MCF 10A (cell line): Measurements from ENCODE around the gene RRBP1. TPM values are rescaled to one million over a fixed set of nuclear protein-coding genes. Genes with fewer than 3 reads are reported as not detected.

ENCODE experiments used
- BruUV-seq: library from RNA; stranded (reverse); fragments of 400-500 nt; replicated peaks from 2 replicates; lab custom pipeline; 2021; lab: Mats Ljungman, UMichigan
- CTCF ChIA-PET: fragments of 300-600 bp; sonication (Branson Sonifier 250); formaldehyde crosslinking; extraction: SDS; loops from one replicate; lab custom pipeline; 2021; ENCODE audit warnings: antibody characterized with exemption, inconsistent platforms; lab: Yijun Ruan, JAX
- POLR2A ChIA-PET: fragments of 300-600, 350-650 bp; sonication (Branson Sonifier 250); formaldehyde crosslinking; extraction: SDS; loops from one replicate; lab custom pipeline; 2020; ENCODE audit warnings: antibody characterized with exemption, inconsistent platforms; lab: Yijun Ruan, JAX
- DNase-seq: peaks from one replicate; pipeline ENCODE4 v3.0.0-alpha.2; 2018; ENCODE audit not compliant: unreplicated experiment
- H3K27ac Mint-ChIP-seq: one replicate; pipeline ENCODE4 v1.8.0; 2022; ENCODE audit warnings: mild to moderate bottlenecking, low read depth, mixed read lengths; ENCODE audit not compliant: unreplicated experiment
- H3K27me3 Mint-ChIP-seq: one replicate; pipeline ENCODE4 v1.8.0; 2022; ENCODE audit warnings: mixed read lengths; ENCODE audit not compliant: insufficient read depth, unreplicated experiment
- H3K36me3 Mint-ChIP-seq: one replicate; pipeline ENCODE4 v1.8.0; 2022; ENCODE audit warnings: mild to moderate bottlenecking, moderate library complexity, mixed read lengths; ENCODE audit not compliant: insufficient read depth, unreplicated experiment
- H3K4me1 Mint-ChIP-seq: one replicate; pipeline ENCODE4 v1.8.0; 2022; ENCODE audit warnings: mixed read lengths; ENCODE audit not compliant: insufficient read depth, unreplicated experiment
- H3K4me3 Mint-ChIP-seq: one replicate; pipeline ENCODE4 v1.8.0; 2022; ENCODE audit warnings: mild to moderate bottlenecking, moderate library complexity, mixed read lengths; ENCODE audit not compliant: unreplicated experiment
- H3K9me3 Mint-ChIP-seq: one replicate; pipeline ENCODE4 v1.8.0; 2022; ENCODE audit warnings: mixed read lengths; ENCODE audit not compliant: unreplicated experiment
- CTCF ChIP-seq: fragments of 200-600 bp; IDR thresholded peaks from one replicate; pipeline ENCODE4 v1.8.0; 2022; ENCODE audit warnings: antibody characterized with exemption, mild to moderate bottlenecking; ENCODE audit not compliant: unreplicated experiment
- intact Hi-C: fragments of 100-400 bp; cut with micrococcal nuclease; formaldehyde crosslinking; loops from 2 replicates; pipeline ENCODE4 v1.14.1; 2022
- total RNA-seq: library from RNA; stranded (reverse); gene quantifications from 2 replicates; pipeline ENCODE4 v1.2.3, GENCODE V29; 2022

RRBP1 gene
- total RNA-seq, 1 experiment from 2014 or later = 203 TPM

GRCh38 chr20:17576215-17576614 lies 105.8 kb downstream of the RRBP1 start:
- DNase-seq = no peak
- no peaks in the 10 kb centered on the region for H3K27me3 Mint-ChIP-seq
- H3K36me3 Mint-ChIP-seq = peaks cover 34% of the 10 kb centered on the region
- intact Hi-C loops = no loop called here
- ChIA-PET POLR2A (interaction anchor here (1.9 to 8.7 kb wide), 4 partner anchors 11 to 34 kb away, joined by 5 to 340 read pairs (median 9); no protein-coding TSS in a partner anchor), CTCF (interaction anchor here (0.7 to 3.3 kb wide), 5 partner anchors 10 to 72 kb away, joined by 3 to 12 read pairs (median 3); no protein-coding TSS in a partner anchor)
- no TSS peak for BruUV-seq
- peaks cover 45% of the 10 kb centered on the region for H3K4me1 Mint-ChIP-seq
- H3K27ac Mint-ChIP-seq = no peak overlapping the region
- no peak overlapping the region for H3K4me3 Mint-ChIP-seq
- TF ChIP-seq CTCF = no peak
- H3K9me3 Mint-ChIP-seq = no peaks in the 10 kb centered on the region

- H3K4me3 Mint-ChIP-seq = peak overlapping the region; percentile 94
- H3K36me3 Mint-ChIP-seq = peaks cover 38% of the 10 kb centered on the region
- H3K9me3 Mint-ChIP-seq = no peaks in the 10 kb centered on the region
- DNase-seq = no peak
- ChIA-PET CTCF (interaction anchor here (0.6 to 6.3 kb wide), 16 partner anchors 9 to 397 kb away, joined by 3 to 75 read pairs (median 6); partner anchors contain the start of genes BFSP1 and RRBP1), POLR2A (interaction anchor here (0.7 to 8.7 kb wide), 14 partner anchors 10 to 1015 kb away, joined by 3 to 348 read pairs (median 30); partner anchors contain the start of genes BFSP1, MGME1, RRBP1 and SNX5)
- H3K27me3 Mint-ChIP-seq = no peaks in the 10 kb centered on the region
- TF ChIP-seq CTCF = no peak
- no TSS peak for BruUV-seq
- peaks cover 22% of the 10 kb centered on the region for H3K4me1 Mint-ChIP-seq
- intact Hi-C loops = loop anchor here (5.0 kb wide), 1 partner anchor 39 kb away; no protein-coding TSS in a partner anchor
- peak overlapping the region; percentile 99 for H3K27ac Mint-ChIP-seq
Observed at GRCh38 chr20:17573463-17573862, 108.6 kb downstream of the RRBP1 start.

GRCh38 chr20:17572034-17572638 lies 109.9 kb downstream of the RRBP1 start:
- Mint-ChIP-seq H3K27me3 (no peaks in the 10 kb centered on the region), H3K4me3 (peak overlapping the region; percentile 94), H3K9me3 (no peaks in the 10 kb centered on the region), H3K36me3 (peaks cover 37% of the 10 kb centered on the region), H3K27ac (peak overlapping the region; percentile 99), H3K4me1 (peaks cover 30% of the 10 kb centered on the region)
- DNase-seq = peak; percentile 14
- CTCF ChIA-PET = interaction anchor here (0.6 to 6.3 kb wide), 20 partner anchors 8 to 1141 kb away, joined by 3 to 75 read pairs (median 6); partner anchors contain the start of genes BFSP1 and RRBP1
- BruUV-seq = no TSS peak
- POLR2A ChIA-PET = interaction anchor here (0.7 to 8.7 kb wide), 19 partner anchors 11 to 1016 kb away, joined by 3 to 348 read pairs (median 32); partner anchors contain the start of genes BFSP1, MGME1, RRBP1 and SNX5
- no peak for TF ChIP-seq CTCF
- intact Hi-C loops = loop anchor here (5.0 kb wide), 1 partner anchor 40 kb away; no protein-coding TSS in a partner anchor

- peak; percentile 12 for DNase-seq
- Mint-ChIP-seq H3K4me3 (peak overlapping the region; percentile 94), H3K27me3 (no peaks in the 10 kb centered on the region), H3K9me3 (no peaks in the 10 kb centered on the region), H3K4me1 (peaks cover 30% of the 10 kb centered on the region), H3K27ac (peak overlapping the region; percentile 99), H3K36me3 (peaks cover 29% of the 10 kb centered on the region)
- intact Hi-C loops = loop anchor here (2.0 to 5.0 kb wide), 2 partner anchors 41 to 66 kb away; no protein-coding TSS in a partner anchor
- ChIA-PET POLR2A (interaction anchor here (0.7 to 8.7 kb wide), 27 partner anchors 11 to 996 kb away, joined by 3 to 348 read pairs (median 13); partner anchors contain the start of genes BFSP1, MGME1, RRBP1 and SNX5), CTCF (interaction anchor here (0.6 to 6.3 kb wide), 21 partner anchors 10 to 895 kb away, joined by 3 to 75 read pairs (median 6); partner anchors contain the start of genes BFSP1 and RRBP1)
- TSS peak; percentile 28 for BruUV-seq
- TF ChIP-seq CTCF = no peak
Observed at GRCh38 chr20:17571153-17571527, 110.9 kb downstream of the RRBP1 start.
